GM18519 (cell line): ENCODE data around the gene TIFAB.

Source experiments
- ATAC-seq: cut with Tn5 transposase; IDR thresholded peaks from one replicate; pipeline ENCODE4 v1.9.1; 2021; ENCODE audit warnings: mild to moderate bottlenecking, moderate library complexity; ENCODE audit not compliant: unreplicated experiment, low FRiP score

The TIFAB gene

GRCh38 chr5:135444881-135445280 is 7.3 kb downstream of the TIFAB start:
- ATAC-seq, result no peak

GRCh38 chr5:135444360-135444759 is 7.8 kb downstream of the TIFAB start:
- no peak for ATAC-seq

- ATAC-seq, result no peak
Measured at GRCh38 chr5:135443161-135443960, 8.8 kb downstream of the TIFAB start.

- no peak for ATAC-seq
Measured at GRCh38 chr5:135442431-135443160, 9.6 kb downstream of the TIFAB start.

GRCh38 chr5:135441919-135442318 is 10.2 kb downstream of the TIFAB start:
- no peak for ATAC-seq

- ATAC-seq, result no peak
Measured at GRCh38 chr5:135441350-135441831, 10.8 kb downstream of the TIFAB start.

GRCh38 chr5:135440916-135441315 is 11.2 kb downstream of the TIFAB start:
- ATAC-seq, result no peak

GRCh38 chr5:135439231-135440205 is 12.6 kb downstream of the TIFAB start:
- no peak for ATAC-seq

GRCh38 chr5:135438636-135439221 is 13.4 kb downstream of the TIFAB start:
- no peak for ATAC-seq

GRCh38 chr5:135437796-135438560 is 14.2 kb downstream of the TIFAB start:
- no peak for ATAC-seq

- no peak for ATAC-seq
Measured at GRCh38 chr5:135437422-135437795, 14.7 kb downstream of the TIFAB start.

- no peak for ATAC-seq
Measured at GRCh38 chr5:135436951-135437418, 15.2 kb downstream of the TIFAB start.

- no peak for ATAC-seq
Measured at GRCh38 chr5:135435467-135436330, 16.5 kb downstream of the TIFAB start.

GRCh38 chr5:135434591-135435466 is 17.3 kb downstream of the TIFAB start:
- no peak for ATAC-seq

GRCh38 chr5:135433681-135434426 is 18.3 kb downstream of the TIFAB start:
- ATAC-seq, result no peak

- ATAC-seq, result no peak
Measured at GRCh38 chr5:135432113-135432512, 20.0 kb downstream of the TIFAB start.

- ATAC-seq, result no peak
Measured at GRCh38 chr5:135430135-135430437, 22.1 kb downstream of the TIFAB start.
